Vagina (tissue), 2 donors: Measurements from ENCODE around the gene FBXL7.

Source experiments
- POLR2A ChIP-seq, 2 donors: fragments of 450-650 bp; IDR thresholded peaks; one replicate each; pipeline ENCODE4 v1.6.1; 2017; ENCODE audit warnings: antibody characterized with exemption in 2 of 2, mild to moderate bottlenecking in 2 of 2, moderate library complexity in 2 of 2
- POLR2AphosphoS5 ChIP-seq, 2 donors: sonication (generic); formaldehyde crosslinking; IDR thresholded peaks; one replicate each; pipeline ENCODE4 v1.9.0; 2017; ENCODE audit warnings: antibody characterized with exemption in 2 of 2, mild to moderate bottlenecking in 2 of 2, low read depth in 1 of 2; ENCODE audit not compliant: insufficient read depth in 1 of 2
- TF ChIP-seq, protein P1 (sequence below), 3 experiments: fragments of 450-650 bp in 2 of 3; fragments of 200-600 bp in 1 of 3; sonication (generic) in 1 of 3; IDR thresholded peaks; one replicate each; pipeline ENCODE4 v1.5.1; 2017 to 2019; ENCODE audit warnings: antibody characterized with exemption in 3 of 3, mild to moderate bottlenecking in 2 of 3, moderate library complexity in 2 of 3

DNA sequence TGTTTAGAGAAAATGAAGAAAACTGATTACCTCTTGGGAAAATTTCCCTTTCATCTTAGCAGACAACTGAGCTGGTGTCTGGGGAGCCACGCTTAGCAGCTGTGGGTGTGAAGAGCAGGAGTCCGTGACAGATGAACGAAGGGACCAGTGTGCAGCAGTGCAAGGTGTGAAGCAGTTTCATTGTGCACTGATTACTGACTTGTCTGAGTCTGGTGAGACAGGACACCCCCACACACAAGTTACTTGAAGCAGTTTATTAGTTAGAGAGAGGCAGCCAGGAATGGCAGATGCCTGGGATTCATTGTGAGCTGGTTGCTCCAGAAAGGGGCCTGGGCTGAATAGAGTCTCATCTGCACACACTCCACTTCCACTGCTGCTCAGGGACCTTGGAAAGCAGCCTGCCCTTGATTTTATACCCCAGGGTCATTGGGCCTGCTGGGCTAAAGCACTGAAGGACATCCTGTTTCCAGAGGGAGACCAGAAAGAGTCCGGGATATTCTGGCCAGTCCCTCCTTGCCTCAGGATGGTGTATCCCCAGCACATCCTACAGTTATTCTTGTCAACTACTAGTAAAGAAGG is 47.4 kb downstream of the FBXL7 start:
- no peak for TF ChIP-seq POLR2A (IDR thresholded peaks at IDR 0.05)
- TF ChIP-seq, protein P1, sequence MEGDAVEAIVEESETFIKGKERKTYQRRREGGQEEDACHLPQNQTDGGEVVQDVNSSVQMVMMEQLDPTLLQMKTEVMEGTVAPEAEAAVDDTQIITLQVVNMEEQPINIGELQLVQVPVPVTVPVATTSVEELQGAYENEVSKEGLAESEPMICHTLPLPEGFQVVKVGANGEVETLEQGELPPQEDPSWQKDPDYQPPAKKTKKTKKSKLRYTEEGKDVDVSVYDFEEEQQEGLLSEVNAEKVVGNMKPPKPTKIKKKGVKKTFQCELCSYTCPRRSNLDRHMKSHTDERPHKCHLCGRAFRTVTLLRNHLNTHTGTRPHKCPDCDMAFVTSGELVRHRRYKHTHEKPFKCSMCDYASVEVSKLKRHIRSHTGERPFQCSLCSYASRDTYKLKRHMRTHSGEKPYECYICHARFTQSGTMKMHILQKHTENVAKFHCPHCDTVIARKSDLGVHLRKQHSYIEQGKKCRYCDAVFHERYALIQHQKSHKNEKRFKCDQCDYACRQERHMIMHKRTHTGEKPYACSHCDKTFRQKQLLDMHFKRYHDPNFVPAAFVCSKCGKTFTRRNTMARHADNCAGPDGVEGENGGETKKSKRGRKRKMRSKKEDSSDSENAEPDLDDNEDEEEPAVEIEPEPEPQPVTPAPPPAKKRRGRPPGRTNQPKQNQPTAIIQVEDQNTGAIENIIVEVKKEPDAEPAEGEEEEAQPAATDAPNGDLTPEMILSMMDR (IDR thresholded peaks at IDR 0.05), result no peak
- no peak for TF ChIP-seq POLR2AphosphoS5 (IDR thresholded peaks at IDR 0.05; ENCODE audit: insufficient read depth in 1 of 2, low read depth in 1 of 2)
